Measurements from ENCODE around the gene CDC14A. TPM values are rescaled to one million over a fixed set of nuclear protein-coding genes. Genes with fewer than 3 reads are reported as not detected.

CDC14A gene
- polyA plus RNA-seq, 1 donor from 2014 or later = 2.7 TPM

GRCh38 chr1:100497796-100498195, 145.5 kb downstream of the CDC14A start:
- H3K36me3 ChIP-seq (ENCODE audit: insufficient read depth, low read length) = no peaks in the 10 kb centered on the region
- H3K4me2 ChIP-seq (ENCODE audit: low read length) = no peak overlapping the region
- H3K27ac ChIP-seq (ENCODE audit: low read length) = no peak overlapping the region
- no peak overlapping the region for H2AFZ ChIP-seq (ENCODE audit: low read depth, low read length)
- H4K20me1 ChIP-seq (ENCODE audit: insufficient read depth) = no peaks in the 10 kb centered on the region
- no peak overlapping the region for H3K4me3 ChIP-seq (ENCODE audit: low read length)
- no peaks in the 10 kb centered on the region for H3K9me2 ChIP-seq (ENCODE audit: insufficient read depth, low read length)
- no peaks in the 10 kb centered on the region for H3K9me3 ChIP-seq (ENCODE audit: low read length)
- TF ChIP-seq EZH2 (IDR thresholded peaks at IDR 0.05; ENCODE audit: borderline replicate concordance, insufficient read depth, low read length, poor library complexity, severe bottlenecking) = no peak
- no peak for TF ChIP-seq TAF1 (IDR thresholded peaks at IDR 0.05; ENCODE audit: low read depth)
- TF ChIP-seq EP300 (conservative IDR thresholded peaks at IDR 0.05; ENCODE audit: poor library complexity, severe bottlenecking) = no peak
- TF ChIP-seq SMC3 (conservative IDR thresholded peaks at IDR 0.05; ENCODE audit: poor library complexity) = no peak
- TF ChIP-seq CTCF (IDR thresholded peaks at IDR 0.05; ENCODE audit: poor library complexity, severe bottlenecking) = no peak
- no peak for TF ChIP-seq RAD21 (conservative IDR thresholded peaks at IDR 0.05)
- TF ChIP-seq REST (IDR thresholded peaks at IDR 0.05; ENCODE audit: borderline replicate concordance) = no peak
- TF ChIP-seq MXI1 (conservative IDR thresholded peaks at IDR 0.05; ENCODE audit: poor library complexity, severe bottlenecking) = no peak
- TF ChIP-seq POLR2AphosphoS5 (IDR thresholded peaks at IDR 0.05) = no peak
- H3K79me2 ChIP-seq (replicated peaks; ENCODE audit: insufficient read depth, low read length) = no peaks in the 10 kb centered on the region
- no peak overlapping the region for H3K9ac ChIP-seq (ENCODE audit: low read length)
- no peaks in the 10 kb centered on the region for H3K27me3 ChIP-seq (ENCODE audit: insufficient read depth, low read depth, low read length)
- H3F3A ChIP-seq (ENCODE audit: insufficient read depth, low read length, poor library complexity, severe bottlenecking) = no peaks in the 10 kb centered on the region

- Histone ChIP-seq H3K9me3 (ENCODE audit: low read length) (no peaks in the 10 kb centered on the region), H3K27ac (ENCODE audit: low read length) (no peak overlapping the region), H3K36me3 (ENCODE audit: insufficient read depth, low read length) (no peaks in the 10 kb centered on the region), H3K79me2 (replicated peaks; ENCODE audit: insufficient read depth, low read length) (no peaks in the 10 kb centered on the region), H3K9ac (ENCODE audit: low read length) (no peak overlapping the region), H3F3A (ENCODE audit: insufficient read depth, low read length, poor library complexity, severe bottlenecking) (no peaks in the 10 kb centered on the region), H3K4me2 (ENCODE audit: low read length) (no peak overlapping the region), H3K9me2 (ENCODE audit: insufficient read depth, low read length) (no peaks in the 10 kb centered on the region), H2AFZ (ENCODE audit: low read depth, low read length) (no peak overlapping the region), H3K27me3 (ENCODE audit: insufficient read depth, low read depth, low read length) (no peaks in the 10 kb centered on the region), H3K4me3 (ENCODE audit: low read length) (no peak overlapping the region), H4K20me1 (ENCODE audit: insufficient read depth) (no peaks in the 10 kb centered on the region)
- no peak for TF ChIP-seq TAF1 (IDR thresholded peaks at IDR 0.05; ENCODE audit: low read depth)
- TF ChIP-seq MXI1 (conservative IDR thresholded peaks at IDR 0.05; ENCODE audit: poor library complexity, severe bottlenecking) = no peak
- no peak for TF ChIP-seq EZH2 (IDR thresholded peaks at IDR 0.05; ENCODE audit: borderline replicate concordance, insufficient read depth, low read length, poor library complexity, severe bottlenecking)
- no peak for TF ChIP-seq CTCF (IDR thresholded peaks at IDR 0.05; ENCODE audit: poor library complexity, severe bottlenecking)
- no peak for TF ChIP-seq REST (IDR thresholded peaks at IDR 0.05; ENCODE audit: borderline replicate concordance)
- no peak for TF ChIP-seq SMC3 (conservative IDR thresholded peaks at IDR 0.05; ENCODE audit: poor library complexity)
- TF ChIP-seq POLR2AphosphoS5 (IDR thresholded peaks at IDR 0.05) = no peak
- TF ChIP-seq RAD21 (conservative IDR thresholded peaks at IDR 0.05) = no peak
- no peak for TF ChIP-seq EP300 (conservative IDR thresholded peaks at IDR 0.05; ENCODE audit: poor library complexity, severe bottlenecking)
Observed at GRCh38 chr1:100499194-100499811, 147.0 kb downstream of the CDC14A start.
